ENCODE data around the gene RNF135. TPM values are rescaled to one million over a fixed set of nuclear protein-coding genes. Genes with fewer than 3 reads are reported as not detected.
A peak's percentile ranks its signal among the peaks of the same experiment; 100 is the strongest.

RNF135 gene
- total RNA-seq, 1 experiment from 2014 or later: 8.0 TPM

DNA sequence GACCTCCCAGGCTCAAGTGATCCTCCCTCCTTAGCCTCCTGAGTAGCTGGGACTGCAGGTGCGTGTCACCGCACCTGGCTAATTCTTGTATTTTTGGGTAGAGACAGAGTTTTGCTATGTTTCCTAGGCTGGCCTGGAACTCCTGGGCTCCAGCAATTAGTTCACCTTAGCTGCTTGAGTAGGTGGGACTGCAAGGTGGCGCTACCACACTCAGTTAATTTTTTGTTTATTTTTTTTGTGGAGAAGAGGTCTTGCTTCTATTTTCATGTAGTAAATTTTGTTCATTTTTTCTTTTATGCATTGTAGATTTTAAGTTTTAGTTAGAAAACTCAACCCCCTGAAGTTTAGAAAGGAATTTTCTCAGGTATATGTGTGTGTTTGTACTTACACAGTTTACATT lies 21.7 kb downstream of the RNF135 start:
- Histone ChIP-seq H3K4me2 (ENCODE audit: insufficient read depth, insufficient read length, low read length) (no peak overlapping the region), H3T11ph (ENCODE audit: low read length) (no peak overlapping the region), H3K79me2 (ENCODE audit: insufficient read depth, low read length) (no peaks in the 10 kb centered on the region), H3K56ac (ENCODE audit: insufficient read length, low read depth, low read length) (no peak overlapping the region), H3K9ac (ENCODE audit: extremely low read depth, insufficient read length, low read length) (no peak overlapping the region), H4K91ac (ENCODE audit: insufficient read length, low read depth, low read length) (no peak overlapping the region), H4K20me1 (ENCODE audit: control insufficient read depth, insufficient read depth, insufficient read length) (no peaks in the 10 kb centered on the region), H2AK5ac (ENCODE audit: insufficient read length, low read length) (no peak overlapping the region), H3K14ac (ENCODE audit: insufficient read depth, low read length) (no peak overlapping the region), H2AFZ (ENCODE audit: low read length) (no peak overlapping the region), H3K18ac (ENCODE audit: insufficient read length, low read depth, low read length) (no peak overlapping the region), H2BK120ac (ENCODE audit: low read depth, low read length, poor library complexity, severe bottlenecking) (no peak overlapping the region), H2BK20ac (ENCODE audit: low read depth, low read length, poor library complexity, severe bottlenecking) (no peak overlapping the region), H3K23ac (ENCODE audit: insufficient read length, low read depth, low read length) (no peak overlapping the region), H3K27me3 (ENCODE audit: insufficient read depth, low read length) (no peaks in the 10 kb centered on the region), H4K8ac (replicated peaks; ENCODE audit: insufficient read length, low read depth, low read length) (no peak overlapping the region), H2BK5ac (ENCODE audit: insufficient read length, low read length) (no peak overlapping the region), H3K9me3 (ENCODE audit: control insufficient read depth, low read depth, low read length) (no peaks in the 10 kb centered on the region), H2BK12ac (ENCODE audit: insufficient read length, low read depth, low read length) (no peak overlapping the region), H3K79me1 (ENCODE audit: insufficient read depth, low read depth, low read length, poor library complexity, severe bottlenecking) (no peaks in the 10 kb centered on the region), H3K23me2 (ENCODE audit: insufficient read length, low read depth, low read length, poor library complexity, severe bottlenecking) (no peaks in the 10 kb centered on the region), H3K4me1 (ENCODE audit: insufficient read depth, low read length) (no peaks in the 10 kb centered on the region), H4K5ac (ENCODE audit: insufficient read length, low read depth, low read length) (no peak overlapping the region), H3K4ac (ENCODE audit: low read depth, low read length) (no peak overlapping the region), H2BK15ac (ENCODE audit: low read depth, low read length) (no peak overlapping the region), H3K27ac (ENCODE audit: insufficient read length, low read depth, low read length) (no peak overlapping the region)
- H3K4me1 Mint-ChIP-seq: no peaks in the 10 kb centered on the region
- H3K27ac Mint-ChIP-seq: no peak overlapping the region
- DNase-seq: no peak
- no CpG with 5 or more reads among the region's 3 CpGs for whole genome bisulfite sequencing (ENCODE audit: extremely low coverage, insufficient read length, low lambda C conversion rate)
- TF ChIP-seq, protein P1, sequence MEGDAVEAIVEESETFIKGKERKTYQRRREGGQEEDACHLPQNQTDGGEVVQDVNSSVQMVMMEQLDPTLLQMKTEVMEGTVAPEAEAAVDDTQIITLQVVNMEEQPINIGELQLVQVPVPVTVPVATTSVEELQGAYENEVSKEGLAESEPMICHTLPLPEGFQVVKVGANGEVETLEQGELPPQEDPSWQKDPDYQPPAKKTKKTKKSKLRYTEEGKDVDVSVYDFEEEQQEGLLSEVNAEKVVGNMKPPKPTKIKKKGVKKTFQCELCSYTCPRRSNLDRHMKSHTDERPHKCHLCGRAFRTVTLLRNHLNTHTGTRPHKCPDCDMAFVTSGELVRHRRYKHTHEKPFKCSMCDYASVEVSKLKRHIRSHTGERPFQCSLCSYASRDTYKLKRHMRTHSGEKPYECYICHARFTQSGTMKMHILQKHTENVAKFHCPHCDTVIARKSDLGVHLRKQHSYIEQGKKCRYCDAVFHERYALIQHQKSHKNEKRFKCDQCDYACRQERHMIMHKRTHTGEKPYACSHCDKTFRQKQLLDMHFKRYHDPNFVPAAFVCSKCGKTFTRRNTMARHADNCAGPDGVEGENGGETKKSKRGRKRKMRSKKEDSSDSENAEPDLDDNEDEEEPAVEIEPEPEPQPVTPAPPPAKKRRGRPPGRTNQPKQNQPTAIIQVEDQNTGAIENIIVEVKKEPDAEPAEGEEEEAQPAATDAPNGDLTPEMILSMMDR (conservative IDR thresholded peaks at IDR 0.05): peak; percentile 57
- H3K9me3 Mint-ChIP-seq: no peaks in the 10 kb centered on the region
- H3K27me3 Mint-ChIP-seq (ENCODE audit: low read depth): no peaks in the 10 kb centered on the region
- H3K4me3 Mint-ChIP-seq: no peak overlapping the region
- peaks cover 0 to 16% (median 13%) of the 10 kb centered on the region in 3 experiments; a peak in 3 of 7 replicates for H3K36me3 Mint-ChIP-seq (ENCODE audit: insufficient read depth in 1 of 3, low read depth in 3 of 3)
